ENCODE measurements around the gene TNFAIP8L2. TPM values are rescaled to one million over a fixed set of nuclear protein-coding genes. Genes with fewer than 3 reads are reported as not detected.
"Not testable (repeated sequence)": the region's sequence is repeated elsewhere in the genome, so short reads cannot be mapped to it uniquely, and the experiment has no call there.

Gene TNFAIP8L2
- total RNA-seq, 1 donor from 2014 or later = not detected

GRCh38 chr1:151188667-151189066 is 32.2 kb downstream of the TNFAIP8L2 start:
- DNase-seq (ENCODE audit: low read depth) = not testable (repeated sequence)

GRCh38 chr1:151189637-151190445 is 33.4 kb downstream of the TNFAIP8L2 start, which contains the start of gene VPS72:
VPS72 (minus strand) TSS chr1:151190197; CDS start chr1:151190121, 76 bp downstream.
- peak; percentile 93 for DNase-seq (ENCODE audit: low read depth)

- no peak for DNase-seq (ENCODE audit: low read depth)
Measured at GRCh38 chr1:151192047-151192446, 35.6 kb downstream of the TNFAIP8L2 start.

GRCh38 chr1:151193304-151193703 is 36.9 kb downstream of the TNFAIP8L2 start:
- DNase-seq (ENCODE audit: low read depth) = no peak

GRCh38 chr1:151193856-151194255 is 37.4 kb downstream of the TNFAIP8L2 start:
- no peak for DNase-seq (ENCODE audit: low read depth)

- peak; percentile 67 for DNase-seq (ENCODE audit: low read depth)
Measured at GRCh38 chr1:151194894-151195594, 38.6 kb downstream of the TNFAIP8L2 start.

GRCh38 chr1:151196292-151196800 is 39.9 kb downstream of the TNFAIP8L2 start:
- peak; percentile 93 for DNase-seq (ENCODE audit: low read depth)

GRCh38 chr1:151197863-151198253 is 41.4 kb downstream of the TNFAIP8L2 start:
- DNase-seq (ENCODE audit: low read depth) = no peak

- peak; percentile 100 for DNase-seq (ENCODE audit: low read depth)
Measured at GRCh38 chr1:151198254-151199127, 42.0 kb downstream of the TNFAIP8L2 start, which contains the start of gene PIP5K1A. PIP5K1A (plus strand) TSS chr1:151198552; CDS start chr1:151198997, 445 bp downstream.

GRCh38 chr1:151199873-151200581 is 43.6 kb downstream of the TNFAIP8L2 start:
- DNase-seq (ENCODE audit: low read depth) = peak; percentile 30

GRCh38 chr1:151205381-151205965 is 49.0 kb downstream of the TNFAIP8L2 start:
- not testable (repeated sequence) for DNase-seq (ENCODE audit: low read depth)

Other genes starting within 250 kb of the TNFAIP8L2 start
- 42.9 and 48.3 TPM in 2 replicates for gene SETDB1, start 230.3 kb upstream of the TNFAIP8L2 start, total RNA-seq
- 55.2 and 58.3 TPM in 2 replicates for gene CERS2, start 181.8 kb upstream of the TNFAIP8L2 start, total RNA-seq
- gene ANXA9, start 174.4 kb upstream of the TNFAIP8L2 start, total RNA-seq = not detected in 2 replicates
- gene MINDY1, start 149.7 kb upstream of the TNFAIP8L2 start, total RNA-seq = 23.6 and 39.6 TPM in 2 replicates
- 25.9 and 47.5 TPM in 2 replicates for gene PRUNE1, start 148.2 kb upstream of the TNFAIP8L2 start, total RNA-seq
- gene BNIPL, start 120.1 kb upstream of the TNFAIP8L2 start, total RNA-seq = 1.4 and 1.8 TPM in 2 replicates
- 4.8 and 5.4 TPM in 2 replicates for gene C1orf56, start 108.9 kb upstream of the TNFAIP8L2 start, total RNA-seq
- gene CDC42SE1, start 97.0 kb upstream of the TNFAIP8L2 start, total RNA-seq = 65.9 and 92.2 TPM in 2 replicates
- 76.6 and 79.8 TPM in 2 replicates for gene MLLT11, start 96.3 kb upstream of the TNFAIP8L2 start, total RNA-seq
- gene GABPB2, start 85.9 kb upstream of the TNFAIP8L2 start, total RNA-seq = 4.3 and 6.7 TPM in 2 replicates
- gene SEMA6C, start 10.0 kb upstream of the TNFAIP8L2 start, total RNA-seq = 73.1 and 132 TPM in 2 replicates
- gene LYSMD1, start 9.3 kb downstream of the TNFAIP8L2 start, total RNA-seq = 18.7 and 23.9 TPM in 2 replicates
- gene SCNM1, start 9.5 kb downstream of the TNFAIP8L2 start, total RNA-seq = 26.0 and 26.1 TPM in 2 replicates
- 0.35 and 0.47 TPM in 2 replicates for gene TMOD4, start 19.3 kb downstream of the TNFAIP8L2 start, total RNA-seq
- gene VPS72, start 33.5 kb downstream of the TNFAIP8L2 start, total RNA-seq = 80.3 and 81.8 TPM in 2 replicates
- gene PIP5K1A, start 41.9 kb downstream of the TNFAIP8L2 start, total RNA-seq = 34.2 and 40.4 TPM in 2 replicates
- 144 and 179 TPM in 2 replicates for gene PSMD4, start 98.1 kb downstream of the TNFAIP8L2 start, total RNA-seq
- 17.3 and 21.5 TPM in 2 replicates for gene ZNF687, start 125.7 kb downstream of the TNFAIP8L2 start, total RNA-seq
- gene PI4KB, start 170.8 kb downstream of the TNFAIP8L2 start, total RNA-seq = 52.4 and 59.5 TPM in 2 replicates
- gene RFX5, start 190.6 kb downstream of the TNFAIP8L2 start, total RNA-seq = 30.6 and 46.4 TPM in 2 replicates
- 9.5 and 15.7 TPM in 2 replicates for gene SELENBP1, start 216.1 kb downstream of the TNFAIP8L2 start, total RNA-seq
- 241 and 277 TPM in 2 replicates for gene PSMB4, start 242.9 kb downstream of the TNFAIP8L2 start, total RNA-seq